T-cell (primary cell): Measurements from ENCODE around the gene ACTA2. TPM values are rescaled to one million over a fixed set of nuclear protein-coding genes. Genes with fewer than 3 reads are reported as not detected.

ENCODE experiments used
- ATAC-seq, 4 experiments: fragments of 200-7000 bp in 3 of 4; fragments of 150-1000 bp in 1 of 4; cut with Tn5 transposase; replicated peaks in 1 of 4; 1 replicate in 3 of 4; 2 replicates in 1 of 4; pipeline ENCODE4 v1.10.0; 2021; ENCODE audit warnings: moderate library complexity in 3 of 4, mild to moderate bottlenecking in 2 of 4, moderate number of reproducible peaks in 1 of 4
- CTCF ChIA-PET, 2 donors: fragments of 300-600 bp; sonication (Branson Sonifier 250); formaldehyde crosslinking; loops; one replicate each; lab custom pipeline; 2022; ENCODE audit warnings: antibody characterized with exemption in 2 of 2; lab: Charles Lee
- POLR2A ChIA-PET, 2 donors: fragments of 300-600 bp; sonication (Branson Sonifier 250); formaldehyde crosslinking; loops; one replicate each; lab custom pipeline; 2022; ENCODE audit warnings: antibody characterized with exemption in 2 of 2; lab: Charles Lee
- DNase-seq, 35 experiments: peaks; one replicate each; pipeline versions ENCODE4 v3.0.0 to v3.0.0-alpha.2; 2013 to 2023
- H3K27ac ChIP-seq: one replicate; pipeline ENCODE4 v1.5.1; 2013; ENCODE audit warnings: low read length
- H3K27me3 ChIP-seq, 2 experiments: replicated peaks in 1 of 2; 1 replicate in 1 of 2; 2 replicates in 1 of 2; pipeline versions ENCODE4 v1.6.1 to v1.7.0; 2013; ENCODE audit warnings: low read length in 1 of 2, mixed read lengths in 1 of 2; ENCODE audit not compliant: control insufficient read depth in 2 of 2, insufficient read depth in 2 of 2; ENCODE audit errors: extremely low read depth in 1 of 2
- H3K36me3 ChIP-seq, 2 donors: 1 replicate in 1 of 2; 2 replicates in 1 of 2; pipeline versions ENCODE4 v1.6.1 to v1.7.0; 2013; ENCODE audit warnings: low read length in 1 of 2; ENCODE audit not compliant: control insufficient read depth in 2 of 2, insufficient read depth in 1 of 2; ENCODE audit errors: extremely low read depth in 1 of 2
- H3K4me1 ChIP-seq, 2 experiments: 1 replicate in 1 of 2; 2 replicates in 1 of 2; pipeline versions ENCODE4 v1.6.1 to v1.7.0; 2013; ENCODE audit warnings: low read length in 2 of 2, mixed read lengths in 1 of 2; ENCODE audit not compliant: insufficient read depth in 2 of 2, control insufficient read depth in 1 of 2; ENCODE audit errors: extremely low read depth in 1 of 2
- H3K4me3 ChIP-seq, 2 donors: 1 replicate in 1 of 2; 2 replicates in 1 of 2; pipeline versions ENCODE4 v1.5.1 to v1.7.0; 2013; ENCODE audit warnings: mild to moderate bottlenecking in 2 of 2, low read length in 1 of 2, moderate library complexity in 1 of 2; ENCODE audit not compliant: control insufficient read depth in 1 of 2; ENCODE audit errors: extremely low read depth in 1 of 2
- H3K9me3 ChIP-seq: 2 replicates; pipeline ENCODE4 v1.7.0; 2013
- H3K27ac Mint-ChIP-seq, 2 donors: one replicate each; pipeline ENCODE4 v1.8.0; 2020 to 2021; ENCODE audit warnings: mild to moderate bottlenecking in 2 of 2, mixed read lengths in 2 of 2
- H3K27me3 Mint-ChIP-seq, 2 donors: one replicate each; pipeline ENCODE4 v1.8.0; 2021 to 2022; ENCODE audit warnings: mixed read lengths in 2 of 2
- H3K36me3 Mint-ChIP-seq: one replicate; pipeline ENCODE4 v1.8.0; 2021; ENCODE audit warnings: mixed read lengths
- H3K4me1 Mint-ChIP-seq, 3 donors: one replicate each; pipeline ENCODE4 v1.8.0; 2020 to 2022; ENCODE audit warnings: mixed read lengths in 3 of 3, mild to moderate bottlenecking in 1 of 3
- H3K4me3 Mint-ChIP-seq, 3 donors: one replicate each; pipeline ENCODE4 v1.8.0; 2020 to 2022; ENCODE audit warnings: mild to moderate bottlenecking in 3 of 3, mixed read lengths in 3 of 3, moderate library complexity in 3 of 3
- H3K9me3 Mint-ChIP-seq, 3 donors: one replicate each; pipeline ENCODE4 v1.8.0; 2020 to 2022; ENCODE audit warnings: mixed read lengths in 3 of 3
- WGBS: methylation state at CpG from one replicate; pipeline ENCODE4 v1.1.5; 2013; ENCODE audit warnings: missing lambda C conversion rate; ENCODE audit not compliant: insufficient coverage; 5-methylcytosine and 5-hydroxymethylcytosine counted together
- total RNA-seq, 35 experiments: library from RNA in 6 of 35; stranded (reverse) in 6 of 35; fragments of 120-200 nt in 1 of 35; gene quantifications; one replicate each; pipeline versions ENCODE4 v1.2.1 to v1.2.4 and lab custom pipeline; 2013 to 2026

Gene ACTA2
- total RNA-seq, 5 donors from 2014 or later (not counting 1 experiment from before 2014, with no cell fraction given), result 4.0 to 7.8 (median 5.3) TPM

DNA sequence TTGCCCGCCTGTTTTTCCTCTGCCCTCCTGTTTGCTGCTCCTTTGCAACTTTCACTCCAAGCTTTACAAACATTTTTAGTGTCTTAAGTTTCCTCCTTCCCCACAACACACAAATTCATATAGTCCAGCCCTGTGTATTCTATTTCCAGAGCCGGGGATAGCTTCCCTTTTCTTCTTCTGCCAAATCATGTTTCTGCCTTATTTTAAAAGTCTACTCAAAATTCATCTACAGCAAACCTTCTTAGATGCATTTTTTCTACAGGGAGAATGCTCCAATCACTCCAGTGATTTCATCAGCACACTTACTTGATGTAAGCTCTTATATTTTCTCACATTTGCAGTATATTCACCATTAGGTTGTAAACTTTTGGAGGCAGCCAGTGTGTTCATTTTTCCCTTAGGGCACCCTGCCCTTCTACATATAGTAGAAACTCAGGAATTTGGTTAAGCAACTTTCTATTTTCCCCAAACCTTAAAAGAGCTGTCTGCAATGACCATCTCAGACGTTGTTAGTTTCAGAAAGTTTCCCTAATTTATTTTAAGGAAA lies 12.4 kb upstream of the ACTA2 start:
- Histone ChIP-seq H3K4me1 (peaks cover 3 to 16% of the 10 kb centered on the region in 2 experiments), H3K9me3 (no peaks in the 10 kb centered on the region), H3K36me3 (no peaks in the 10 kb centered on the region), H3K27ac (no peak overlapping the region), H3K4me3 (no peak overlapping the region), H3K27me3 (no peaks in the 10 kb centered on the region)
- ChIA-PET POLR2A (interaction anchor here in 1 of 2 donors (0.7 kb wide), 1 partner anchor 28 kb away, joined by 3 read pairs; no protein-coding TSS in a partner anchor), CTCF (interaction anchor here in 1 of 2 donors (0.6 to 0.8 kb wide), 3 partner anchors 11 to 31 kb away, joined by 3 to 5 read pairs (median 3); no protein-coding TSS in a partner anchor)
- no peaks in the 10 kb centered on the region for H3K36me3 Mint-ChIP-seq
- peaks cover 22 to 30% (median 24%) of the 10 kb centered on the region in 3 donors for H3K4me1 Mint-ChIP-seq
- H3K27ac Mint-ChIP-seq, result no peak overlapping the region
- 100% methylated on average over 1 of the region's 3 CpGs for WGBS
- H3K27me3 Mint-ChIP-seq, result no peaks in the 10 kb centered on the region
- DNase-seq (no peak), ATAC-seq (no peak)
- no peaks in the 10 kb centered on the region for H3K9me3 Mint-ChIP-seq
- H3K4me3 Mint-ChIP-seq, result no peak overlapping the region

DNA sequence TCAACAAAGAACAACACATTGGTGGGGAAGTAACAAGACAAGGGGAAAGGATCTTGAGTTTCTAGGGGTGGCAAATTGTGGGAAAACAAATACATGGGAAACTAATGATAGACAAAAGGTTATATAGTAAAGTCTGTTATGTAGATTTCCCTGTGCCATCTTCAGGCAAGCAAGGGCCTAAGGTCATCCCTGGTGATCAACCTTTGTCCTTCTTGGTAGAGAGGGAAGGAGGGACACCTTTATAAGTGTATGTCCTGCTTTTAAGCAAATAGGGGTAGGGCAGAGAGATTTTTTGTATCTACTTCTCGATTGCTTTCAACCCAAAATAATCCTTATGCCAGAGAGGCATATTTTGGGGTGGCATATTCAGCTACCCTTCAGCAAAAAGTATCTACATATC lies 11.8 kb upstream of the ACTA2 start:
- ChIA-PET CTCF (interaction anchor here in 1 of 2 donors (0.6 to 0.8 kb wide), 3 partner anchors 10 to 31 kb away, joined by 3 to 5 read pairs (median 3); no protein-coding TSS in a partner anchor), POLR2A (no interaction called here)
- no peak for DNase-seq
- Histone ChIP-seq H3K4me1 (peaks cover 3 to 16% of the 10 kb centered on the region in 2 experiments), H3K36me3 (no peaks in the 10 kb centered on the region), H3K9me3 (no peaks in the 10 kb centered on the region), H3K27me3 (no peaks in the 10 kb centered on the region), H3K4me3 (no peak overlapping the region), H3K27ac (no peak overlapping the region)
- no peaks in the 10 kb centered on the region for H3K9me3 Mint-ChIP-seq
- H3K4me1 Mint-ChIP-seq, result peaks cover 22 to 30% (median 24%) of the 10 kb centered on the region in 3 donors
- ATAC-seq, result no peak
- no peak overlapping the region for H3K4me3 Mint-ChIP-seq
- H3K27ac Mint-ChIP-seq, result no peak overlapping the region
- WGBS, result no CpG with 5 or more reads among the region's 1 CpG
- no peaks in the 10 kb centered on the region for H3K36me3 Mint-ChIP-seq
- H3K27me3 Mint-ChIP-seq, result no peaks in the 10 kb centered on the region

DNA sequence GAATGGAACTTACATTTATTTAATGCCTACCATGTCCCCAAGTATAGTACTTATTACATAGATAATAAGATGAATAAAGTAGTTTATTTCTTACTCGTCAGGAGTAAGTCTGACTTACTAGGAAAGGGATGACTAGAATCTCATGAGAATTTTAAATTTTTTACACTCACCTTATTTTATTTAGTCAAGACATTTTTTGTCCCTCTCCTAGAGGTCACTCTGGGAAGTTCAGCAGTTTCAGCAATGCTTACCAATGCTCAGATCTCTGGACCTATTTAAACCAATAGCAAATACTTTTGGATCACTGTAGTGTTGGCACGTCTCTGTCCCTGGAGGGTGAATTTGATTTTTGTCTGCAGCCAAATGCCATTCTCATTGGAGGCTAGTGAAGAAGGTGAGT lies 10.7 kb upstream of the ACTA2 start:
- no CpG with 5 or more reads among the region's 2 CpGs for WGBS
- H3K4me3 Mint-ChIP-seq, result no peak overlapping the region
- H3K9me3 Mint-ChIP-seq, result no peaks in the 10 kb centered on the region

DNA sequence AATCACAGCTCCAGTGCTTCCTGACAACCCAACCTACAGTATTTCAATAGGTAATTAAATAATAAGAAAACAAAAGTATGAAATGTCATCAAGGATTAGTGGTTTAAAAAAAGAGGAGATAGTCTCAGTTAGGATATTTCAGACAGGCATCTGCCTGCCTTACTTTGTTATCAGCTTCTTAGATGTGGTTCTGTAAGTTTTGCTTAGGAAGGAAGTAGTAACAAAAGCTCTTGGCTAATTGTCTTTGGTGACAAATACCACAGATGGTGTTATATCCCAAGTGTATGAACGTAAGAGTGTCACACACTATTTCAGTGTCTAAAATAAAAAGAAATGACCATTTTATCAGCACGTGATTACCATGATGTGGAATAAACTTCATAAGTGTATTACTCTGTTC lies 9.8 kb upstream of the ACTA2 start:
- H3K4me3 ChIP-seq, result no peak overlapping the region
- DNase-seq, result peak in 1 of 35 experiments; percentile 41
- no peak overlapping the region for H3K27ac ChIP-seq
- no peaks in the 10 kb centered on the region for H3K36me3 ChIP-seq
- H3K9me3 ChIP-seq, result no peaks in the 10 kb centered on the region
- Mint-ChIP-seq H3K4me3 (peak overlapping the region in 1 of 3 donors; percentile 60), H3K9me3 (no peaks in the 10 kb centered on the region), H3K27ac (peak overlapping the region in 1 of 2 donors; percentile 19), H3K36me3 (no peaks in the 10 kb centered on the region), H3K4me1 (peaks cover 22 to 30% (median 24%) of the 10 kb centered on the region in 3 donors), H3K27me3 (no peaks in the 10 kb centered on the region)
- CTCF ChIA-PET, result interaction anchor here in 1 of 2 donors (0.5 to 1.0 kb wide), 4 partner anchors 11 to 163 kb away, joined by 3 to 4 read pairs (median 3); no protein-coding TSS in a partner anchor
- no CpG with 5 or more reads among the region's 2 CpGs for WGBS
- H3K27me3 ChIP-seq, result no peaks in the 10 kb centered on the region
- H3K4me1 ChIP-seq, result peaks cover 3 to 16% of the 10 kb centered on the region in 2 experiments
- POLR2A ChIA-PET, result interaction anchor here (0.8 to 1.0 kb wide), 2 partner anchors 31 to 126 kb away, joined by 3 read pairs; no protein-coding TSS in a partner anchor
- peak; percentile 74 to 95 (median 86) for ATAC-seq

More for the DNA sequence above, 10.7 kb upstream of the ACTA2 start:
- H3K4me1 Mint-ChIP-seq, result peaks cover 22 to 30% (median 24%) of the 10 kb centered on the region in 3 donors
- DNase-seq, result no peak
- CTCF ChIA-PET, result interaction anchor here (0.6 to 1.0 kb wide), 5 partner anchors 10 to 999 kb away, joined by 3 read pairs; no protein-coding TSS in a partner anchor
- POLR2A ChIA-PET, result interaction anchor here in 1 of 2 donors (1.0 kb wide), 1 partner anchor 127 kb away, joined by 3 read pairs; no protein-coding TSS in a partner anchor
- Histone ChIP-seq H3K4me1 (peaks cover 3 to 16% of the 10 kb centered on the region in 2 experiments), H3K4me3 (no peak overlapping the region), H3K36me3 (no peaks in the 10 kb centered on the region), H3K27me3 (no peaks in the 10 kb centered on the region), H3K27ac (no peak overlapping the region), H3K9me3 (no peaks in the 10 kb centered on the region)
- ATAC-seq, result no peak
- no peaks in the 10 kb centered on the region for H3K36me3 Mint-ChIP-seq
- no peaks in the 10 kb centered on the region for H3K27me3 Mint-ChIP-seq
- H3K27ac Mint-ChIP-seq, result peak overlapping the region in 1 of 2 donors; percentile 24

DNA sequence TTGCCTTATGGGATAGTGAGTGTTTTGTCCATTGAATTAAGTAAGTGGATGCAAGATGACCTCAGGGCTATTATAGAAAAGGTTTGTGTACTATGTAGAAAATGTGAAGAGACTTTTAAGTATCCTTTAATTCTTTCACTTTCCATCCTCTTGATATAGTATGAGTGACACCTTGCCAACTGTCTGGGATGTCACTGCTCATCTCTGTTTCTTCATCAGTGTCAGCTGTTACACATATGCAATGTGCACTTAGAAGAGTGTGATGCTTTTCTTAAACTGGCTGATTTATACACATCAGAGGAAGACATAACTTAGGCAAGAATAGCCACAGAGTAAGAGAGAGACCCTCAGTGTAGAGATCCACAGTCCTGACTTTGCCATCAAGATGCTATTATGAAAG lies 8.7 kb upstream of the ACTA2 start:
- ATAC-seq, result no peak
- no peaks in the 10 kb centered on the region for H3K36me3 Mint-ChIP-seq
- Histone ChIP-seq H3K4me3 (no peak overlapping the region), H3K4me1 (peaks cover 3 to 16% of the 10 kb centered on the region in 2 experiments), H3K27me3 (no peaks in the 10 kb centered on the region), H3K27ac (no peak overlapping the region), H3K9me3 (no peaks in the 10 kb centered on the region), H3K36me3 (no peaks in the 10 kb centered on the region)
- no peaks in the 10 kb centered on the region for H3K27me3 Mint-ChIP-seq
- POLR2A ChIA-PET, result no interaction called here
- DNase-seq, result no peak
- CTCF ChIA-PET, result no interaction called here
- peaks cover 22 to 30% (median 24%) of the 10 kb centered on the region in 3 donors for H3K4me1 Mint-ChIP-seq
- H3K9me3 Mint-ChIP-seq, result no peaks in the 10 kb centered on the region
- no peak overlapping the region for H3K4me3 Mint-ChIP-seq
- H3K27ac Mint-ChIP-seq, result no peak overlapping the region

DNA sequence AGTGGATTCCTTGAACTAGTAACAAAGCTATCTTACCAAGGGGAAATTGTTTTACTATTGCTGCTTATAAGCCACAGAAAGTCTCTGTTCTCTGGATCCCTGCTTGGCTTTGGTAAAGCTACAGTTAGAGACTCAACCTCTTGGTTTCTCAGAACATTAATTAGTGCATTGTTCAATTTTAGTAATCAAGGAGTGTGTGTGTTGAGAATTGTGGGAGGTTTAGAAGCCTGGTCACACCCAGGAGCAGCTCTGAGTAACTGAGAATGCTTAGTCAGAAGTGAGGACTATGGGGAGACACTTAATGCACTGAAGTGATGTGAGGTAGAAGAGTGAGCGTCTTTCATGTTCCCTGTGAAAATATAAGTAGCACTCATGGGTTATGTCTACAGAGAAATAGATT lies 8.2 kb upstream of the ACTA2 start:
- H3K36me3 ChIP-seq, result no peaks in the 10 kb centered on the region
- no peaks in the 10 kb centered on the region for H3K27me3 ChIP-seq
- H3K36me3 Mint-ChIP-seq, result no peaks in the 10 kb centered on the region
- H3K4me3 ChIP-seq, result no peak overlapping the region
- no peak overlapping the region for H3K27ac ChIP-seq
- DNase-seq, result no peak
- H3K27ac Mint-ChIP-seq, result no peak overlapping the region
- H3K4me3 Mint-ChIP-seq, result no peak overlapping the region
- POLR2A ChIA-PET, result no interaction called here
- H3K4me1 Mint-ChIP-seq, result peaks cover 22 to 30% (median 24%) of the 10 kb centered on the region in 3 donors
- peaks cover 3 to 16% of the 10 kb centered on the region in 2 experiments for H3K4me1 ChIP-seq
- CTCF ChIA-PET, result no interaction called here
- H3K27me3 Mint-ChIP-seq, result no peaks in the 10 kb centered on the region
- WGBS, result no CpG with 5 or more reads among the region's 1 CpG
- no peaks in the 10 kb centered on the region for H3K9me3 ChIP-seq
- no peak for ATAC-seq
- no peaks in the 10 kb centered on the region for H3K9me3 Mint-ChIP-seq
